HG02870 (cell line): Measurements from ENCODE around the gene SH3BP2.
"Not testable (repeated sequence)": the region's sequence is repeated elsewhere in the genome, so short reads cannot be mapped to it uniquely, and the experiment has no call there.

Experiments
- ATAC-seq: cut with Tn5 transposase; IDR thresholded peaks from one replicate; pipeline ENCODE4 v1.9.1; 2021; ENCODE audit warnings: mild to moderate bottlenecking, moderate library complexity; ENCODE audit not compliant: unreplicated experiment

The SH3BP2 gene

GRCh38 chr4:2762048-2762447, 30.8 kb upstream of the SH3BP2 start:
- ATAC-seq, result no peak

- not testable (repeated sequence) for ATAC-seq
Observed at GRCh38 chr4:2762486-2763370, 30.2 kb upstream of the SH3BP2 start.

- no peak for ATAC-seq
Observed at GRCh38 chr4:2763511-2763967, 29.3 kb upstream of the SH3BP2 start.

DNA sequence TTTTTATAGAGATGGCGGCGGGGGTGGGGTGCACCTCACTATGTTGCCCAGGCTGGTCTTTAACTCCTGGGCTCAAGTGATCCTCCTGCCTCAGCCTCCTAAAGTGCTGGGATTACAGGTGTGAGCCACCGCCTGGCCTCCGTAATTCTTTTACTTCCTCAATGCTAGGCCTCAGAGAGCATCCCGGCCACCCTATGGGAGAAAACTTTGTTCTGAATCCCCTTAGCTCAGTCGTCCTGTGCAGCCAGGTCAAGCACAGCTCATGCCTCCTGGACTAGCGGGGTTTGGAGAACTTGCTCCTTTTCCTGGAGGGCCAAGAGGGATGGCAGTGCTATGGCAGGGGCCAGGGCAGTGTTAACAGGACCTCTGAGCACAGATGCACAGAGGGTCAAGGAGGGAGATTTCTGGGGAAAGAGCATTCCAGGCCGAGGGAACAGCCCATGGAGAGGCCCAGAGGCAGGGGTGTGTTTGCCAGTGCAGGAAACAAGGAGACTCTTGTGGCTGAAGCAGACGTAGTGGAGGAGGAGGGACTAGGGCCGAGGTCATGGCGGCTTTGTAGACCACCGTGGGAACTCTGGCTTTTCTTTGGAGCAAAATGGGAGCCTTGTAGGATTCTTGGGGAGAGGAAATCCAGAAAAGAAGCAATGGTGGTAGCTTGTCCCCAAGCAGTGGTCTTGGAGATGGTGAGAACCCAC, 26.9 kb upstream of the SH3BP2 start:
- no peak for ATAC-seq

DNA sequence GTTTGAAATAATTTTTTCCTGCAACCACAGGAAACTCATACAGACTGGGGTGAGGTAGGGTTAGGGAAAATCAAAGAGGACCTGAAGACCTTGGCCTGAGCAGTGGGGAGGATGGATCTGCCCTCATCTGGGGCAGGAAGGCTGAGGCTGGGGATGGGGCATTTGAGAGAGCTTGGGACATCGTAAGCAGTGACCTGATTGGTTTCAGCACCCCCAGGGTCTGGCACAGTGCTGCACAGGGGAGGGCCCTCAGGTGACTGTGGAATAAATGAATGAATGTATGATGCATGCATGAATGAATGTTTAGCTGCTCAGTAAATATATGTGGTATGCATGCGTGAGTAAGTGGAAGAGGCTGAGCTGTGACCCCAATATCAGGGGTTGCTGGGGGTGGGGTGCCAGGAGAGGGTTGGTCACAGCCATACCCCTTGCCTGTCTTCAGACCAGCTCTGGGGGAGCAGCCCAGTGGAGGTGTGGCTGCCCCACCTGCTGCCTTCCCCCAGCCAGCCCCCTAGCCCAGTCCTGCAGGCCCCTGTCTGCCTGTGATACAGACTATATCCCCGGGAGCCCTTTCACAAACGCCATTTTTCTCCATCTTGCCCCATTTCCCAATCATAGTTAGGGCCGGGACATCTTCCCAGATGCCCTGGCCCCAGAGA, 25.7 kb upstream of the SH3BP2 start:
- no peak for ATAC-seq

GRCh38 chr4:2767705-2768074, 25.2 kb upstream of the SH3BP2 start:
- ATAC-seq, result no peak

GRCh38 chr4:2768124-2768523, 24.8 kb upstream of the SH3BP2 start:
- no peak for ATAC-seq

- ATAC-seq, result no peak
Observed at GRCh38 chr4:2768921-2769336, 24.0 kb upstream of the SH3BP2 start.

GRCh38 chr4:2771264-2771663, 21.6 kb upstream of the SH3BP2 start:
- ATAC-seq, result no peak

DNA sequence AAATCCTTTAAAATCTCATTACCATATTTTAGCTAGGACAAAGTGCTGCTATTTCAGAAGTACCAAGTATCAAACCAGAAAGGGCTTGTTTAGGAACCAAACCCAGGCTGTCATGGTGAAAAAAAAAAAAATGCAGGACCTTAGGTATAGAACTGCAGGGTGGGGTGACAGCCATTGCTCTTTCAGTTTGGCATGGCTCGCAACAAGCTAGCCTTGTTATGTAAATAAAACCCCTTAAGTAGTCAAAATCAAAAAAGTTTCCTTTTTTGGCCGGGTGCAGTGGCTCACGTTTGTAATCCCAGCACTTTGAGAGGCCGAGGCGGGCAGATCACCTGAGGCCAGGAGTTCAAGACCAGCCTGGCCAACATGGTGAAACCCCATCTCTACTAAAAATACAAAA, 12.2 kb upstream of the SH3BP2 start:
- not testable (repeated sequence) for ATAC-seq

DNA sequence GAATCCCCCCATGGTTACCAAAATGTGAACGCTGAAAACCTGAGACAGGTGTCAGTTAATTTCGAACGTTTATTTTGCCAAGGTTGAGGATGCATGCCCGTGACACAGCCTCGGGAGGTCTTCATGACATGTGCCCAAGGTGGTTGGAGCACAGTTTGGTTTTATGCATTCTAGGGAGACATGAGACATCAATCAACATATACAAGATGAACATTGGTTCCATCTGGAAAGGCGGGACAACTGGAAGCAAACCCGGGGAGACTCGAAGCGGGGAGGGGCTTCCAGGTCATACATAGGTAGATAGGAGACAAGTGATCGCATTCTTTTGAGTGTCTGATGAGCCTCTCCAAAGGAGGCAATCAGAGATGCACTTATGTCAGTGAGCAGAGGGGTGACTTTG, 11.0 kb upstream of the SH3BP2 start:
- ATAC-seq, result no peak

DNA sequence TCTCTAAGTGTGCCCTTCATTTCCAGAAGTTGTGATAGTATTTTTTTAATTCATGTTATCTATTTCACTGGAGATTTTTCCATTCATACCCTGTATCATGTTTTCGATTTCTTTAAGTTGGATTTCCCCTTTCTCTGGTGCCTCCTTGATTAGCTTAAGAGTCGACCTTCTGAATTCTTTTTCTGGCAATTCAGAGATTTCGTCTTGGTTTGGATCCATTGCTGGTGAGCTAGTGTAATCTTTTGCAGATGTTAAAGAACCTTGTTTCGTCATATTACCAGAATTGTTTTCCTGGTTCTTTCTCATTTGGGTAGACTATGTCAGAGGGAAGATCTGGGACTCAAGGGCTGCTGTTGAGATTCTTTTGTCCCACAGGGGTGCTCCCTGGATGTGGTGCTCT, 9.1 kb upstream of the SH3BP2 start:
- no peak for ATAC-seq

GRCh38 chr4:2785613-2786012, 7.3 kb upstream of the SH3BP2 start:
- no peak for ATAC-seq

DNA sequence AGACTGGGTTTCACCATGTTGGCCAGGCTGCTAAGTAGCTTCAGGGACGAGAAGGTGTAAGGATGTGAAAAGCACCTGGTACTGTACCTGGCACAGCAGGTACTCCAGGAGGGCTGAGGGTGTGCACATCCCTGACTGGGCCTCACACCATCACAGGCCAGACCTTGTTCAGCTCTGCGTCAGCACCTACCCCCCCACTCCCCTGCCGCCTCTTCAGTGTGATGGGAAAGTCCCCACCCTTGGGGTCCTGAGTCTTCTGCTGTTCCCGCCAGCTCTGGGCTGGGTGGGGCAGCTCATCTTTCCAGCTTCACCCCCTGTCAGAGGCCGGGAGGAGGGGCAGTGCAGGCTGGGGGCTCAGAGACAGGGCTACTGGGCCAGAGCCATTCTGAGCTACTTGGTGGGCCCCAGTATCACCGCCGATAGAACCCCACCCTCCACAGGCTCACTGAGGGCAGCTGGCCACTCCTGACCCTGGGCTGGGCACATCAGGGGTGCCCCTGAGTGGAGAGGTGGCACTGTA, 6.7 kb upstream of the SH3BP2 start:
- no peak for ATAC-seq

- no peak for ATAC-seq
Observed at GRCh38 chr4:2786794-2787229, 6.1 kb upstream of the SH3BP2 start.

GRCh38 chr4:2787230-2788100, 5.4 kb upstream of the SH3BP2 start:
- peak; percentile 62 for ATAC-seq

DNA sequence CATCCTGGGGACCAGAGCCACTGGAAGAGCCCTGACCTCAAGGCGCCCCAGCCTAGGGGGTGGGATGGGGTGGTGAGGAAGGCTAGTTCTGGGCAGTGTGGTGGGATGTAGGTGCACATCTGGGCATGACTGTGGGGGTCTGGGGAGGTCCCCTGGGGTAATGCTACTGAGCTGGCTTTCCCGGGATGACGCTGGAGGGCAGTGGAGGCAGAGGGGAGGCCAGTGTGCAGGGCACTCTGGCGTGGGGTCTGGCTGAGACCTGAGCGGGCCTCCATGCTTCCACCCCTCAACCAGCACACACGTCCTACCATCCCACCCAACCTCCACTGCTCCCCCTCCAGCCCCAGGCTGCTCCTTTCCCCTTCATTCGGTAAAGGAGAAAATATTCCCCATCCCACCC, 4.8 kb upstream of the SH3BP2 start:
- no peak for ATAC-seq

DNA sequence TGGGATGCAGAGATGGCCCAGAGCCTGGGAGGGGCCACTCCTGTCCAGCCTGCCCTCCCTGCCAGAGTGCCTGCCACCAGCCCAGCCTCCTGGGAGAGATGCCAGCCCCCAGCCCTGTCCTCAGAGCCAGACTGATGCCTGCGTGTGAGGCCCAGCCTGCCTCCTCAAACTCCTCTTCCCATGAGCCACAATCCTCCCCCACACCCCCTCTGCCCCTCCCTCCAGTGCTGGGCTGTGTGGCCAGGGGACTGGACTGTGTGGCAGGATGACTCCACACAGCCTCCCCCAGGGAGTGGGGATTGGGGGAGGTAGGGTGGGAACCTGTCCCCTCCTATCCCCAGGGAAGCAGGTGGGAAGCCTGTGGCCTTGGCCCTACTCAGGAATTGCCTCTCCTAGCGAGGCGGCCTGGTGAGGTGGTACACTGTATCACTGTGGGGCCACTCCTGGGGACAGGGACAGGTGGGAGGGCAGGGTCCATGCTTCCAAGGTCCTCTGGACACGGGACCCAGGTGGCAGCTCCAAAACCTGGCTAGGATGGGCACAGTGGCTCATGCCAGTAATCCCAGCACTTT, 4.3 kb upstream of the SH3BP2 start:
- no peak for ATAC-seq

GRCh38 chr4:2789351-2789750, 3.5 kb upstream of the SH3BP2 start:
- no peak for ATAC-seq
